ENCODE results near the gene WBP1L.

Gene WBP1L

GRCh38 chr10:102777711-102778453 lies 34.1 kb downstream of the WBP1L start:
- no peak for TF ChIP-seq CTCF (conservative IDR thresholded peaks at IDR 0.05; ENCODE audit: control insufficient read depth, insufficient read depth, low read depth, low read length)
- H3K4me3 ChIP-seq (ENCODE audit: control insufficient read depth, low read depth, low read length) = no peak overlapping the region
- peak; percentile 27 for DNase-seq (ENCODE audit: low read depth)

- TF ChIP-seq CTCF (conservative IDR thresholded peaks at IDR 0.05; ENCODE audit: control insufficient read depth, insufficient read depth, low read depth, low read length) = no peak
- DNase-seq (ENCODE audit: low read depth) = no peak
- no peak overlapping the region for H3K4me3 ChIP-seq (ENCODE audit: control insufficient read depth, low read depth, low read length)
Measured at GRCh38 chr10:102778781-102779180, 35.0 kb downstream of the WBP1L start.

GRCh38 chr10:102779680-102780526 lies 36.2 kb downstream of the WBP1L start:
- no peak for TF ChIP-seq CTCF (conservative IDR thresholded peaks at IDR 0.05; ENCODE audit: control insufficient read depth, insufficient read depth, low read depth, low read length)
- peak; percentile 88 for DNase-seq (ENCODE audit: low read depth)
- H3K4me3 ChIP-seq (ENCODE audit: control insufficient read depth, low read depth, low read length) = no peak overlapping the region

GRCh38 chr10:102780527-102780808 lies 36.7 kb downstream of the WBP1L start:
- H3K4me3 ChIP-seq (ENCODE audit: control insufficient read depth, low read depth, low read length) = no peak overlapping the region
- no peak for TF ChIP-seq CTCF (conservative IDR thresholded peaks at IDR 0.05; ENCODE audit: control insufficient read depth, insufficient read depth, low read depth, low read length)

GRCh38 chr10:102781090-102781920 lies 37.6 kb downstream of the WBP1L start:
- no peak for DNase-seq (ENCODE audit: low read depth)
- no peak for TF ChIP-seq CTCF (conservative IDR thresholded peaks at IDR 0.05; ENCODE audit: control insufficient read depth, insufficient read depth, low read depth, low read length)
- H3K4me3 ChIP-seq (ENCODE audit: control insufficient read depth, low read depth, low read length) = no peak overlapping the region

More at GRCh38 chr10:102780527-102780808, 36.7 kb downstream of the WBP1L start:
- DNase-seq (ENCODE audit: low read depth) = no peak

GRCh38 chr10:102781921-102782557 lies 38.3 kb downstream of the WBP1L start:
- TF ChIP-seq CTCF (conservative IDR thresholded peaks at IDR 0.05; ENCODE audit: control insufficient read depth, insufficient read depth, low read depth, low read length) = no peak
- peak overlapping the region; percentile 14 for H3K4me3 ChIP-seq (ENCODE audit: control insufficient read depth, low read depth, low read length)
- peak; percentile 66 for DNase-seq (ENCODE audit: low read depth)
